Right ventricle myocardium inferior (tissue), 1 donor: ENCODE results near the gene KRI1. TPM values are rescaled to one million over a fixed set of nuclear protein-coding genes. Genes with fewer than 3 reads are reported as not detected.
"Not testable (repeated sequence)": the region's sequence is repeated elsewhere in the genome, so short reads cannot be mapped to it uniquely, and the experiment has no call there.

Experiments used
- ATAC-seq: fragments of 200-7000 bp; cut with Tn5 transposase; one replicate; pipeline ENCODE4 v1.9.1; 2020; ENCODE audit warnings: mild to moderate bottlenecking, moderate library complexity
- DNase-seq: peaks from one replicate; pipeline ENCODE4 v3.0.0; 2021; ENCODE audit errors: missing footprints
- intact Hi-C: fragments of 100-400 bp; cut with DNase I; formaldehyde crosslinking; loops from one replicate; pipeline ENCODE4 v1.11.0; 2022
- total RNA-seq: library from RNA; stranded (reverse); fragmentation: NEBNext Ultra II Directional; extraction: Animal tissue kit (Norgen Biotek cat#: 25700); gene quantifications from one replicate; pipeline ENCODE4 v1.2.1, GENCODE V29; 2021
- donor health status: DM: no; HTN: yes; CAD: no; lungs with severe emphysema.

Gene KRI1
- total RNA-seq, 1 donor from 2014 or later = 10.8 TPM

- intact Hi-C loops = no loop called here
- ATAC-seq (no peak), DNase-seq (no peak)
These were observed 11.8 kb downstream of the KRI1 start for GRCh38 chr19:10553943-10554381.

- ATAC-seq (peak; percentile 30), DNase-seq (no peak)
- intact Hi-C loops = no loop called here
These were observed 12.6 kb downstream of the KRI1 start for GRCh38 chr19:10553087-10553667.

GRCh38 chr19:10552510-10553053, 13.2 kb downstream of the KRI1 start:
- DNase-seq (no peak), ATAC-seq (peak; percentile 15)
- intact Hi-C loops = no loop called here

- DNase-seq (no peak), ATAC-seq (no peak)
- intact Hi-C loops = no loop called here
These were observed 14.0 kb downstream of the KRI1 start for GRCh38 chr19:10551698-10552301.

- intact Hi-C loops, DNase-seq, ATAC-seq: not testable (repeated sequence)
These were observed 14.8 kb downstream of the KRI1 start for GRCh38 chr19:10551006-10551405.

- intact Hi-C loops = no loop called here
- no peak for ATAC-seq
- no peak for DNase-seq
These were observed 15.5 kb downstream of the KRI1 start for GRCh38 chr19:10550336-10550735.

- DNase-seq (no peak), ATAC-seq (no peak)
- intact Hi-C loops = no loop called here
These were observed 16.1 kb downstream of the KRI1 start for GRCh38 chr19:10549733-10550132.

GRCh38 chr19:10548746-10549276, 17.0 kb downstream of the KRI1 start:
- intact Hi-C loops = no loop called here
- DNase-seq = no peak
- ATAC-seq = no peak

- intact Hi-C loops = no loop called here
- ATAC-seq (no peak), DNase-seq (no peak)
These were observed 19.0 kb downstream of the KRI1 start for GRCh38 chr19:10546817-10547216.

- intact Hi-C loops = loop anchor here (2.0 kb wide), 1 partner anchor 20 kb away; no protein-coding TSS in a partner anchor
- no peak for DNase-seq
- no peak for ATAC-seq
These were observed 21.0 kb downstream of the KRI1 start for GRCh38 chr19:10544753-10545251.

GRCh38 chr19:10544242-10544752, 21.5 kb downstream of the KRI1 start:
- peak; percentile 33 for ATAC-seq
- intact Hi-C loops = loop anchor here (2.0 kb wide), 1 partner anchor 21 kb away; no protein-coding TSS in a partner anchor
- DNase-seq = no peak

- ATAC-seq (peak; percentile 93), DNase-seq (peak; percentile 90)
- intact Hi-C loops = loop anchor here (2.0 kb wide), 1 partner anchor 21 kb away; no protein-coding TSS in a partner anchor
These were observed 22.2 kb downstream of the KRI1 start, which contains the start of gene ATG4D for GRCh38 chr19:10543420-10544241. ATG4D (plus strand) TSS chr19:10543904; CDS start chr19:10544091, 187 bp downstream.

- intact Hi-C loops = no loop called here
- no peak for ATAC-seq
These were observed 22.8 kb downstream of the KRI1 start for GRCh38 chr19:10543059-10543419.

GRCh38 chr19:10539016-10539415, 26.8 kb downstream of the KRI1 start:
- DNase-seq, intact Hi-C loops, ATAC-seq: not testable (repeated sequence)

More at GRCh38 chr19:10543059-10543419, 22.8 kb downstream of the KRI1 start:
- DNase-seq = no peak

GRCh38 chr19:10538204-10538983, 27.4 kb downstream of the KRI1 start:
- no peak for ATAC-seq
- DNase-seq = no peak
- intact Hi-C loops = no loop called here

GRCh38 chr19:10537668-10538067, 28.1 kb downstream of the KRI1 start:
- ATAC-seq (no peak), DNase-seq (no peak)
- intact Hi-C loops = no loop called here

- intact Hi-C loops = no loop called here
- ATAC-seq = no peak
These were observed 30.2 kb downstream of the KRI1 start for GRCh38 chr19:10535613-10536012.

More at GRCh38 chr19:10535613-10536012, 30.2 kb downstream of the KRI1 start:
- no peak for DNase-seq
